ENCODE data around the gene PCK2.
"Not testable (repeated sequence)": the region's sequence is repeated elsewhere in the genome, so short reads cannot be mapped to it uniquely, and the experiment has no call there.

The PCK2 gene

DNA sequence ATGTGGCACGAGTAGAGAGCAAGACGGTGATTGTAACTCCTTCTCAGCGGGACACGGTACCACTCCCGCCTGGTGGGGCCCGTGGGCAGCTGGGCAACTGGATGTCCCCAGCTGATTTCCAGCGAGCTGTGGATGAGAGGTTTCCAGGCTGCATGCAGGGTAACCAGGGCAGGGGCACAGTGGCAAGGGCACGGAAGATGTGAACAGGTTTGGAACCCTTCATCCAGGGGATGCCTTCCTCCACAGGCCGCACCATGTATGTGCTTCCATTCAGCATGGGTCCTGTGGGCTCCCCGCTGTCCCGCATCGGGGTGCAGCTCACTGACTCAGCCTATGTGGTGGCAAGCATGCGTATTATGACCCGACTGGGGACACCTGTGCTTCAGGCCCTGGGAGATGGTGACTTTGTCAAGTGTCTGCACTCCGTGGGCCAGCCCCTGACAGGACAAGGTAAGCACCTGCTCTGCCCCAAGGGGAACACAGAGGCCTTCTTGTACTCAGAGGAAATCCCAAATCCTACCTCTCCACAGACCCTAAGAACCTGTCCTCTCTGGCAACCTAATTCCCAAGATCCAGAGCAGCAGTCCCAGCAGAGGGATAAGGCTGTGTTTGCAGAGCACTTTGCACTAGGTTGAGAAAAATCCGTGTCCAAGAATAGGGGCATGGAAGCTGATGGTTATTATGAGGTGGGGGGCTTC, 4.3 kb downstream of the PCK2 start:
- DNase-seq: no peak

DNA sequence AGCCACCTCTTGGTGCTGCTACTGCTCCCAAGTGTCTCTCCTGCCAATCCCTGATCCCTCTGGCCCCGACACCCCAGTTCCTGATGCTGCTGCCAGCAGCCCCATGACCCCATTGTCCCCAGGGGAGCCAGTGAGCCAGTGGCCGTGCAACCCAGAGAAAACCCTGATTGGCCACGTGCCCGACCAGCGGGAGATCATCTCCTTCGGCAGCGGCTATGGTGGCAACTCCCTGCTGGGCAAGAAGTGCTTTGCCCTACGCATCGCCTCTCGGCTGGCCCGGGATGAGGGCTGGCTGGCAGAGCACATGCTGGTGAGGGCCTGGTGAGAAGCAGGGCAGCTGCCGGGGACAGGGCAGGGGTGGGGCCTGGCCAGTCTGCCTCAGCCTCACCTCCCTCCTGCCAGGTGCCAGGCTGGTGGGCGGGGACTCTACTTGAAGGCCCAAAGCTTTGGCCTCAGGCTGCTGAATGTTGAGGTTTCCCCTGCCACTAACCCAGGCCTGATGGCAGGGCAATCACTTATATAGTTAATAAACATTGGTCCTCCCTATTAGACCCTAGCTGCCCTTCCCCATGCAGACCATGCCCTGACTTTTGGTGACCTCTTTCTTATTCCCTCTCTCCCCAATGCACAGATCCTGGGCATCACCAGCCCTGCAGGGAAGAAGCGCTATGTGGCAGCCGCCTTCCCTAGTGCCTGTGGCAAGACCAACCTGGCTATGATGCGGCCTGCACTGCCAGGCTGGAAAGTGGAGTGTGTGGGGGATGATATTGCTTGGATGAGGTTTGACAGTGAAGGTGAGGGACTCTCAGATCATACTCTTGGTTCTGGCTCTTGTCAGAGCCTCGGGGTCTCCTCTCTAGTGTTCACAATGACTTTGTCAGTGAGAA, 5.1 kb downstream of the PCK2 start:
- DNase-seq: no peak

DNA sequence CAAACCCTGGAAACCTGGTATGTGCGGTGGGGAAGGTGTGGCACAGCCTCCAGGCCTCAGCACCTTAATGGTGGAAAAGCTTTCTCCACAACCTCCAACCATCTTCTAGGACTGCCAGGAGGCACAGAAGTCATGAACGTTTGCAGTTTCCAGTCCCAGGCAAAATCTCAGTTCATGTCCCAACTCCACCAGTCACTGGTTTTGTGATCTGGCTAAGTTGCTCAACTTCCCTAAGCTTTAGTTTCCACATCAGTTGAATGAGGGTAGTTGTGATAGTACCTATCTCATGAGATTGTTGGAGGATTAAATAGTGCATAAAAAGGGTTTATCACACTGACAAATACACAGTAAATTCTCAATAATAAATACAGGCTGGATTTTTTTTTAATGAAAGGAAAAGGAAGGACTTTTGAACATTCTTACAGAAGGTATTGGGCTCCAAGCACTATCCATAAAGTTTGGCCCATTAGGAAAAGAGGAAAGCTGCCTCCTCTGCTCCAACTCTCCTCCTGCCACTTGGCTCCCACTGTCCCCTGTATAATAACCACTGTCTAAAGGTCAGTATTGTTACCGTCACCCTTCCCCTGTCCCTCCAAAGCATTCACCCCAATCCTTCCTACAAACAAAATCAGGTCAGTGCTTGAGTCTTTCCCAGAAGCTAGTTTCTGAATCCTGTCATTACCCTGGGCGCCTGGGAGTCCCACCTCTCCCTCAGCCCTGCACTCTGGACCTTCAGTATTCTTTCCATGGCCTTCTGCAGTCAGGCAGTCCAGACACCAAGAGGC, 6.3 kb downstream of the PCK2 start:
- no peak for DNase-seq

DNA sequence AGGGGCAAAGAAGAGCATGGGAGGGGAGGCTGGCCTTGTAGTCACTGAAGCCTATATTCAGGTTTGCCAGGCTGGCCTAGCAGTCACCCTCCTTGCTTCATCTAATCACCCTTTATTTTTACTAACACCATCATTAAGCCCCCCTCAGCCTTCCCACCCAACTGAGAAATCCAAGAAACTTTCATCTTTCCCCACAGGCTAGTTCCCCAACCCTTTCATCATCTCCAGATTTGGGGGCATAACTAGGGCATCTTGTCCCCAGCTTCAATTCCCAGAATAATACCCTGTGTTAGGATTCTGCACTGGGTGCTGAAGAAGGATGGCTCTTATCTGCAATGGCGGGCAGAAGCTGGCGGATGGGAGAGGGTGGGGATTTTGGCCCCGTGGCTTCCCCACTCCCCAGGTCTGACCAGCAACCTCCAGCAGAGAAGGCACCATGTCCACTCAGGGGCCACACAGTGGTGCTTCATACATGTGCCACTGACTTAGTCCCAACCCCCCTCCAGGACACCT, 6.9 kb downstream of the PCK2 start:
- DNase-seq: no peak

DNA sequence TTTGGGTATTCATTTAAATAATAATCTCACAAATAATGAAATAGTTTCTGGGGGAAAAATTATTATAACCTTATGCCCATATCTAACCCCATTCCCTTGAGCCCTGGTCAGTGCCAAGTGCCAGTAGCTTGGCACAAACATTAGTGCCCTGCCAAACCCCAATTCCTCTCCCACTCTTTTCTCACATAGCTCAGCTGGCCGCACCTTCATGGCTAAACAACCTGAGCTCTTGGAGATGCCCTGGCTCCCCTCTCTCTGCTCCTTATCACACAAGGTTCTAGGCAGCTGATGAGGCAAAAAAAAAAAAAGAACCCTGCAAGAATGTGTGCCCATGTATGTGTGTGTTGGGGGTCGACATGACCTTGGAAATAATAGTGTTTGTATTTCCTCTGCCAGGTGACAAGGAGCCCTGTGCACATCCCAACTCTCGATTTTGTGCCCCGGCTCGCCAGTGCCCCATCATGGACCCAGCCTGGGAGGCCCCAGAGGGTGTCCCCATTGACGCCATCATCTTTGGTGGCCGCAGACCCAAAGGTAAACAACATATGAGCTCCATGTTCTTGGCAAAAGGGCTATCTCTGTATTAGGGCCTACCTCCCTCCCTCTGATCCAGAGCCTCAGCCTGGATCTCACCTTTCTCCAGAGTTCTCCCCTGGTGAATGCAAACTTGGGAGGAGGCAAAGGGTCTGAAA, 8.4 kb downstream of the PCK2 start:
- no peak for DNase-seq

DNA sequence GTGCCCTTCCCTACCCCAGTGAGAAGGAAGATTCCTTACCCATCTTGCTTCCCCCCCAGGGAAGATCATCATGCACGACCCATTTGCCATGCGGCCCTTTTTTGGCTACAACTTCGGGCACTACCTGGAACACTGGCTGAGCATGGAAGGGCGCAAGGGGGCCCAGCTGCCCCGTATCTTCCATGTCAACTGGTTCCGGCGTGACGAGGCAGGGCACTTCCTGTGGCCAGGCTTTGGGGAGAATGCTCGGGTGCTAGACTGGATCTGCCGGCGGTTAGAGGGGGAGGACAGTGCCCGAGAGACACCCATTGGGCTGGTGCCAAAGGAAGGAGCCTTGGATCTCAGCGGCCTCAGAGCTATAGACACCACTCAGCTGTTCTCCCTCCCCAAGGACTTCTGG, 9.3 kb downstream of the PCK2 start:
- DNase-seq: no peak

DNA sequence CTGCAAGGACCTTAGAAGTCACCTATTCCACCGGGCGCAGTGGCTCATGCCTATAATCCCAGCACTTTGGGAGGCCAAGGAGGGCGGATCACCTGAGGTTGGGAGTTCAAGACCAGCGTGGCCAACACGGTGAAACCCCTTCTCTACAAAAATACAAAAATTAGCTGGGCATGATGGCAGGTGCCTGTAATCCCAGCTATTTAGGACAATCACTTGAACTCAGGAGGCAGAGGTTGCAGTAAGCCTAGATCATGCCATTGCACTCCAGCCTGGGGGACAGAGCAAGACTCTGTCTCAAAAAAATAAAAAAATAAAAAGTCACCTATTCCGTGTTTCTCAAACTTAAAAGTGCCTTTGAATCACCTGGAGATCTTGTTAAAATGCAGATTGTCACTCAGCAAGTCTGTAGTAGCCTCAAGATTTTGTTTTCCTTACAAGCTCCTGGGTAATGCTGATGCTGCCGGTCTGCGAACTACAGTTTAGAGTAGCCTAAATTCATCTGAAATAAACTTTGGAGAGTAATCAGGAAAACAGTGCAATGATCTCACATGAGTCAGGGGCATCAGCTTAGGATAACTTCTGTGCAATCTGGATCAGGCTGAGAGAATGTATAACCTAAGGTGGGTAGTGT, 11.6 kb downstream of the PCK2 start:
- DNase-seq: not testable (repeated sequence)

DNA sequence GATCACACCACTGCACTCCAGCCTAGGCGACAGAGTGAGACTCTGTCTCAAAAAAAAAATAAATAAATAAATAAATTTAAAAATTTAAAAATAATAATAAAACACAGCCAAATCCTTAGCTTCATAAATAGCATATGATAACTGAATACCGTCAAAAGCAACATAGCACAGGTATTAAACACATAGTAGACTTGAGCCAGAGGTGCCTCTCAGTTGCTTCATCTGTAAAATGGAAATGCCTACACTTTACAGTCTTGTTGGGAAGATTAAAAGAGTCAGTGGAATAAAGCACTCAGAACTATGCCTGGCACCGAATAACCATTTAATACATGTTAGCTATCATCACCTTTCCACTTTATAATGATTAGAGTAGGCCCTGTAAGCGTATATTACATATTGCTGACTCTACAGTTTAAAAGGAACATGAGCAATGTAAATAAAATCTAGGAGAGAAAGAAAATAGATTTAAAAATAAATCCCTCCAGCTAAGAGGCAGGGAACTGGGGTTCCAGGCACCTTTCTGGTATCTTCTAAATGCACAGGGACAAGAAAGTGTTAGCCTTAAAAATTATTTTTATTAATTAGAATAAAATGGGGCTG, 12.7 kb downstream of the PCK2 start:
- DNase-seq: no peak

DNA sequence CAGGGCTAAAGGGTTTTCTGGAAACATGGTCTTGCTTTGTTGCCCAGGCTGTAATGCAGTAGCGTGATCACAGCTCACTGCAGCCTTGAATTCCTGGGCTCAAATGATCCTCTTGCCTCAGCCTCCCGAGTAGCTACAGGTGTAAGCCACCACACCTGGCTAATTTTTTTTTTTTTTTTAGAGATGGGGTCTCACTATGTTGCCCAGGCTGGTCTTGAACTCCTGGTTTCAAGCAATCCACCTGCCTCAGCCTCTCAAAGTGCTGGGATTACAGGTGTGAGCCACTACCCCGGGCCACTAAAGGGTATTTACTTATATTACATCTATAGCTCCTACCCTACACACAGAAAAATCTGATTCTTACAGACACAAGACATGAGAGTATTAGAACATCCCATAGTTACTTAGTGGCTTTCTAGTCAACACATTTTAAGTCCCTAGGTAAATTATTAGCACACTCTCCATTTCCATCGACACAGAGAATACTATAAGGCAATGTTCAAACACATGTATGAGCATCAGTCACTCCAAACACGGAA, 14.3 kb downstream of the PCK2 start:
- no peak for DNase-seq

DNA sequence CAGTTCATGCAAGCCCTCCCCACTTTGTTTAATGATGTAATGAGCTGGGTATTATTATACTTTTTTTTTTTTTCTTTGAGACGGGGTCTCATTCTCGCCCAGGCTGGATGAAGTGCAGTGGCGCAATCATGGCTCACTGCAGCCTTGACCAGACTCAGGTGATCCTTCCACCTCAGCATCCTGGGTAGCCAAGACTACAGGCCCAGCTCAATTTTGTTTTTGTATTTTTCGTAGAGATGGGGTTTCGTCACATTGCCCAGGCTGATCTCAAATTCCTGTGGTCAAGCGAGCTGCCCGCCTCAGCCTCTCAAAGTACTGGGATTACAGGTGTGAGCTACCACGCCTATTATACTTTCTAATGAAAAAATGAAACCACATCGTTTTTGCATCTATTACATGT, 15.9 kb downstream of the PCK2 start:
- DNase-seq: no peak

DNA sequence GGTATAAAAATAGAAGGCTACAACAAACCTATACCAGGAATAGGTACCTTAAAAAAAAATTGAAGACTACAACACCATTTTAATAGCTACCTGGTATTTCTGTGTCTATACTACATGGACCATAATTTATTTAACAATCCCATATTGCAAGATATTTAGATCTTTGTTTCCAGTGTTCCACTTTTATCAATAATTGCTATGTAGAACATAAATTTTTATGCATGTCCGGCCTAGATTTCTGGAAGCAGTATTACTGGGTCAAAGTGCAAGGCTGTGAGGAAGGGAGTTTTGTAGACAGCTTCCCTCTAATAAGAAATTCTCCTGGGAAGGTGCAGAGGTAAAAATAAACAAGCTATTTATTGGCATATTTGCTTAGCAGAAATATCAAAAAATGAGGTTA, 16.4 kb downstream of the PCK2 start:
- DNase-seq: no peak

DNA sequence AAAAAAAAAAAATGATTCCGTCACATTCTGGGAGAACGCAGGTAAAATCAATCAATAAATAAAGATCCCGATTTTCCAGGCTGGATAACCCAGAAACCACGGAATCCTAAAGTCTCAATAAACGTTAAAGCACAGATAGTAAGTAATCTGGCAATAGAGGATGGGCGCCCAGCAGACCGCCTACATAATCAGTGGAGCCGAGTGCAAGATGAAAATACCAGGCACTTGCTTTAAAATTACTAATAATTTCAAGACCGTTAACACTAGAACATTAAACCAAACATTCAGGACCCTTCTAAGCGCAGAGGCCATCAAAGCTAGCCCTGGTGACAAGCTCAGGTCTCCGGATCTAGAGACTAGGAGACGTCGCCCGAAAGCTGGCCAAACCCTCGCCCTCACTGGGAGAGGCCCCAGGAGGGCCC, 19.3 kb downstream of the PCK2 start:
- no peak for DNase-seq

DNA sequence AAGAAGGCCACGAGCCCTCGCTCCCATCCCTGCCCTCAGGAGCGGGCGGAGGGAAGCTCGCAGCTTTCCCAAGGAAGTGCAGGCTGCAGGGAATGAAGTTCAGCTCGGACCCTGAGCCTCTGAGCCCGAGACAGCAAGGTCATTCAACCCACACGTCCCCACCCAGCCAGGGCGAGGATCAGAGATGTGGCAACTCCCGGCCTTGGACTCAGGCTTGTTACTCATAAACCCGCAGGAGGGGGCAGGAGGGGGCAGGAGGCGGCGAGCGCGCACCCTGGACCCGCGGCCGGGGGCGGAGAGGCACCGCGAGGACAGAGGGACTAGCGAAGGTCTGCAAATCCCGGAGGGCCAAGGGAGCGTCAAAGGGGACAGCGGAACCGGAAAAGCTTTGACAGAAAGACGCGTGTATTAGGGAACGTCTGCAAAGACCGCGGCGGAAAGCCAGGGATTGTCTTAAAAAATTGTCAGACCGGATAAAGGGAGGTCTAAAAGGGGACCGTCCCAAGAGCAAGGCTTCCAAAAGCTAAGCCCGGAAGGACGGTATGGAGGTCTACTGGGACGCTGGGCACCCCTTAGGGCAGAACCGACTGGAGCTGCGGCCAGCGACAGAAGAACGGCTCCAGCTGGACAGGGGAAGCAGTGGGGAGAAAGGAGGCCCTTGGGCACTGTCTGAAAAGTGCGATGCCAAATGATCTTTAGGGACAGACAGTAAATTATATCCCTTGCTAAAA, 19.9 kb downstream of the PCK2 start:
- peak; percentile 94 for DNase-seq

DNA sequence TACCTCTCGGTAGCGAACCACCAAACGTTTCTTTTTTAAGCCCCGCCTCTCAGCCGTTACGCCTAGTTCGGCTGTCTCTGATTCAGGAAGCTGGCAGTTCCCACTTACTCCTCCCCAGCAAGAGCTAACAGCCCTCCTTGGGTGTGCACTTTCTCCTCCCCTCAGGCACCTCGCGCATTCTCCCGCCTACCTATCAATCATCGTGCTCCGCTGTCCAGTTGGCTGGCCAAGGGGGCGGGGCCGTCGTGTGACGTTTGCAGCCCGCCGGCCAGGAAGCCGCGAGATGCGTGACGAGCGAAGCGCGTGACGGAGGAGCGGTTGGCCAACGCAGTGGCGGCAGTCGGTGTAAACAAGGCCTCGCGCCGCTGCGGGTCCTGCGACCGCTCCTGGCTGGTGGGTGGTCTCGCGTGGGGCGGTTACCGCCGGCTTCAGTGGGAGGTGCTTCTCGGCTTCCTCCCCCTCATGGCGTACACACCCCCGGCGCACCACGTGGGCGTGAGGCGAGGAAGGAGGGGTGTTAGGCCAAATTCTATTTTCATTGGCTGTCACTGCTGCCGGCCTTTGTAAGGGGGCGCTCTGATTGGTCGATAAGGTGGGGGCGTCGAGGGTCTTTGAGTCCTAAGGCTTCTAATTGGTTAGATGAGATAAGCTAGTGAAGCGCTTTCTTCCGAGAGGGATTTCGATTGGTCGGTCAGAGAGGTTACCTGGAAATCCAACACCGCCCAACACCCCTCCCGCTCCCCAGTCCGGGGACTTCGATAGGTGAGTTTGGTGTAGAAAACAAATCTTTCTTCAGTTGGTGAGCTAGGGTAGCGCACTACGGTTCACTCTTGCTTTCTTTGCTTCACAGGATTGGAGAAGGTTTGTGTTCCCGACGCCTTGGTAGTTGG, 20.7 kb downstream of the PCK2 start, which contains the start of the genes DCAF11 and NRL:
TSS of gene DCAF11 (plus strand) at position 246 of the 890 bp plus-strand sequence. CDS start 818 bp downstream, outside the sequence.
TSS of gene NRL (minus strand) at position 418 of the 890 bp plus-strand sequence. CDS start 32,101 bp downstream, outside the sequence.
- peak; percentile 100 for DNase-seq

DNA sequence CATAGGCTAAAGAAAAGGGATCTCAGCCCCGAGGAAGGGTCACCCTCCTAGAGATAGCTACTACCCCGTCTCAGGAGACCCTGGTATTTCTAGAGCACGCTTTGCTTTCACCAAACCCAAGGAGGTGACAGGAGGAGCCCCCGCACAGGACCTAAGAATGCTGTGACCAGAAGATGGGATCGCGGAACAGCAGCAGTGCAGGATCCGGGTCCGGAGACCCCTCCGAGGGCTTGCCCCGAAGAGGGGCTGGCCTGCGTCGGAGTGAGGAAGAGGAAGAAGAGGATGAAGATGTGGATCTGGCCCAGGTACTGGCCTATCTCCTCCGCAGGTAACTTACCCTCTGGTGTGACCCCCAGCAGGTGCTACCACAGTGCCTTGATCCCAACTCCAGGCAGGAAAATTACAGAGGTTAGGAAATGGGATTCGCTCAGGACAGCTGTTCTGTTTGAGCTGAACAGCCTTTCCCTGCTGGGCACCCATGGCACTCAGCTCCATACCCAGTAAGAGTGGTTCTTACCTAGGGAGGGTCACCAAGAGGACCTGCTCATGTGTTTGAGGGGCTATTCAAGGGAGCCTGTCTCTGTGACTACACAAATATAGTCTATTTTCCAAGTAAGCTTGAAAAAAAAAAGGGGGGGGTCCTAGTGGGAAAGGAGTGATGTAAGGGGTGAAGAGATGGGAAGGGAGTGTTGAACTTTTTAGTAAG, 21.5 kb downstream of the PCK2 start:
- no peak for DNase-seq

DNA sequence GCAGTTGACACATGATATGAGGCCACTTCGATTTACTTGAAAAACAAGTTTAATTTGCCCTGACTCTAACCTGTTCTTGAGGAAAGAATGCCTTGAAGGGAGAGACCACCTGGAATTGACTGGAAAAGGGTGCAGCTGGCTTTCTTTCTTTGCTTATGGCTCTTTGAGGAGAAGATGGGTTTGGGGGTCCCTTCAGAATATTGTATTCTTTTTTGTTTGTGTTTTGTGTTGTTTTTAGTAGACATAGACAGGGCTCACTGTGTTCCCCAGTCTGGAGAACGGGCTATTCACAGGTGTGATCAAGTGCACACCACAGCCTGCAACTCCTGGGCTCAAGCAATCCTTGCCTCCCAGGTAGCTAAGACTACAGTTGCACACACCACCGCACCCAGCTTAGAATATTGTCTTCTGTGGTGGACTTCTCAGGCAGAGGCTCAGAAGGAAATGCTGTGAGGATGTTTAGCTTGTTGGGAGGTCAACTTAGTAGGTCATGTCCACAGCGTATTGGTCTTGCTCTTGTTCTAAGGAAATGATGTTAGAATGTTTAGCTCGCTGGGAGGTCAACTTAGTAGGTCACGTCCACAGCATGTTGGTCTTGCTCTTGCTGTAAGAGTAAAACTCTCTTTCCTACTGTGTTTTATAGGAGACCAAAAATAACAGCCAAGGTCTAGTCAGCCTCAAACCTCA, 22.2 kb downstream of the PCK2 start:
- no peak for DNase-seq

DNA sequence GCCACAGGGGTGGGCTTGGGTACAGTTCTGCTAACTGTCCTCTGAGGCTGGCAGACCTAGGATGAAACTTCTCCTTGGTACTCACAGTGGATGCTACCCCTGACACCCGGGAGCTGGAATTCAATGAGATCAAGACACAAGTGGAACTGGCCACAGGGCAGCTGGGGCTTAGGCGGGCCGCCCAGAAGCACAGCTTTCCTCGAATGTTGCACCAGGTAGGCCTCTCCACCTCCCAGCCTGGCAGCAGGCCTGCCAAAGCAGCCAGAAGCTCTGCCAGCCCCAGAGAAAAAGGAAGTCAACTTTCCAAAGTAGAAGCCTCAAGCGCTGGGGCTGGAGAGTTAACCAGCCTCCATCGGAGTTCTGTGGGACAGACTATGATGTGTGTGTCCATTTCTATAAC, 23.1 kb downstream of the PCK2 start:
- no peak for DNase-seq

DNA sequence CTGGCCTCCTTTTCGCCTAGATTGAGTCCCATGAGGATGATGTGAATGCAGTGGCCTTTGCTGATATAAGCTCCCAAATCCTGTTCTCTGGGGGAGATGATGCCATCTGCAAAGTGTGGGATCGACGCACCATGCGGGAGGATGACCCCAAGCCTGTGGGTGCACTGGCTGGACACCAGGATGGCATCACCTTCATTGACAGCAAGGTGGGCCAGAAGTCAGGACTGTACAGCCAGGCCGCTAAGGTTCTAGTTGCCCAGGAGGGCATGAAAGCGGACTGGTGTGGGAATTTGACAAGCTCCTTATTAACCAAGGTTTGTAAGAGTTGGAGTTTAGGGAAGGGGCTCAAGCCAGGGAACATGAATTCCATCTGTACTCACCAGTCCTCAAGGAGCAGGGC, 25.6 kb downstream of the PCK2 start:
- DNase-seq: no peak

Data from fibroblast of skin of back (primary cell).